H7 (cell line): ENCODE results near the gene WDR74. TPM values are rescaled to one million over a fixed set of nuclear protein-coding genes. Genes with fewer than 3 reads are reported as not detected.
"Not testable (repeated sequence)": the region's sequence is repeated elsewhere in the genome, so short reads cannot be mapped to it uniquely, and the experiment has no call there.

Experiments used
- DNase-seq: peaks from one replicate; pipeline ENCODE4 v3.0.0; 2012
- H3K27me3 ChIP-seq: 2 replicates; pipeline ENCODE4 v1.6.0; 2011; ENCODE audit warnings: mild to moderate bottlenecking, low read length; ENCODE audit not compliant: control insufficient read depth, insufficient read depth
- H3K36me3 ChIP-seq: replicated peaks from 2 replicates; pipeline ENCODE4 v1.5.1; 2011; ENCODE audit warnings: low read length; ENCODE audit not compliant: control insufficient read depth, insufficient read depth
- H3K4me3 ChIP-seq: 2 replicates; pipeline ENCODE4 v1.5.1; 2011; ENCODE audit warnings: low read depth, mild to moderate bottlenecking, control low read depth, low read length, moderate library complexity; ENCODE audit not compliant: insufficient read depth
- total RNA-seq: library from RNA; depleted of rRNA; stranded (reverse); fragments of >200 nt; shearing (Covaris generic); gene quantifications from 2 replicates; pipeline ENCODE4 v1.2.3, GENCODE V29; 2014

Gene WDR74
- total RNA-seq, 1 experiment from 2014 or later: 153 TPM

- H3K4me3 ChIP-seq: peak overlapping the region; percentile 93
- not testable (repeated sequence) for H3K36me3 ChIP-seq, H3K27me3 ChIP-seq
- DNase-seq: peak; percentile 66
Measured at GRCh38 chr11:62840721-62841360, 1.5 kb upstream of the WDR74 start.

DNA sequence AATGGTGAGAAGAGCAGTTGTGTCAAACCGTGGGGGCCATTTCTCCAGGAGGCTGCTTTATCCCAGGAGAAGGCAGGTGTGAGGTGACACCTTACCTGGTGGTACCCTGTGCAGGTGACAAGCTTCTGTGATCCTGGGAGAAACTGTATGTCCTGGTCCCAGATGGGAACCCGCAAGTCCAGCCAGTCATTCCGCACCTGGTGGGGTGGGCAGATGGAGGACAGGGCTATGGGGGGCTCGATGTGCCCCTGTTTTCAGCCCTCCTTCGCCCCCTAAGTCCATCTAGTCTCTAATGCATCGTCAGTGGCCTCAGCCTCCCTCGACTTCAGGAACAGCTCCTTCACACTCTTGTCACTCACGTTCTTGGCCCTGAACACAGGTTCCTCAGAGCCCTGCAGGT is 4.1 kb downstream of the WDR74 start:
- H3K36me3 ChIP-seq: peaks cover 33% of the 10 kb centered on the region
- H3K27me3 ChIP-seq: no peaks in the 10 kb centered on the region
- DNase-seq: no peak
- no peak overlapping the region for H3K4me3 ChIP-seq

DNA sequence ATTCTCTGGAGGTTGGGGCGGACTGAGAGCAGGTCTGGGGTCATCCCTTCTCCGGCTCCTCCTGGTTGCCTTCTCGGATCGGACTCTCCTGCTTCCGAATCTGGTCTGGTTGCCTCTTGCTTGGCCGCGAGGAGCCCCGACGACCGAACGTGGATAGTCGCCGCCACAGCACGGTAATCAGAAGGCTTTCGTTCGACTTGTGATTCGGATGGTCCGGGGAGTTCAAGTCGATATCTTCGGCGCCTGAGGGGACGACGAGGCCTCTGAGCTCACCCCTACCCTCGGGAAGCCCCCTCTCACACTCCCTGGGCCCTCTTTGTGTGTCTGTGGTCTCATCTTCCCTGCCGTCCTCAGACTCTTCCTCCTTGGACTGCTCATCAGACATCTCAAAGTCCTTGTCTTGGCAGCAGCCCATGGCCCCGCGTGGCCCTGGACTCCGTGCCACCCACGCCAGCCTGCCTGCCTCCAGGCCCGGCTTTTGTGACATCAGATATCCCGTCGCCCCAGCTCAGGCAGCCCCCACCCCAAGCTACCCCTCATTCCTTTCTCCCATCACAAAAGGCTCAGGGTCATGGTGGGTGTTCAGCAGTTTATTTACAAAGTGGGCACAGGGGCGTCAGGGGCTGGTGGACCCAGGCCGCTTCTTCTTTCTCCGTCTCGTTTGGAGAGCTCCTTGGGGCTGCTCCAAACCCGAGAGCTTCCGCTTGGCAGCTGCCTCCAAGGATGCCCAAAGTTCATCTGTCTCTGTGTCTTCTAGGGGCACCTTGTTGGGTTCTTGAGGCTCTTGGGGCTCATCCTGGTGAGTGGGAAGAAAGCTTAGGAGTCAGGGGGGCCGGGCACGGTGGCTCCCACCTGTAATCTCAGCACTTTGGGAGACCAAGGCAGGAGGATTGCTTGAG is 6.8 kb downstream of the WDR74 start, which contains the start of gene TEX54:
Gene TEX54 (minus strand): TSS at position 506 of the 899 bp plus-strand sequence.
- no peak for DNase-seq
- H3K36me3 ChIP-seq: peaks cover 33% of the 10 kb centered on the region
- H3K4me3 ChIP-seq: peak within 1 kb of the TSS; percentile 87
- H3K27me3 ChIP-seq: no peaks in the 10 kb centered on the region

- no peaks in the 10 kb centered on the region for H3K27me3 ChIP-seq
- peak within 1 kb of the TSS; percentile 87 for H3K4me3 ChIP-seq
- DNase-seq: peak; percentile 98
- H3K36me3 ChIP-seq: peaks cover 38% of the 10 kb centered on the region
Measured at GRCh38 chr11:62831520-62832335, 7.7 kb downstream of the WDR74 start, which contains the start of gene STX5. TSS of gene STX5 (minus strand) at chr11:62832051. CDS start at chr11:62831243, 808 bp downstream.

DNA sequence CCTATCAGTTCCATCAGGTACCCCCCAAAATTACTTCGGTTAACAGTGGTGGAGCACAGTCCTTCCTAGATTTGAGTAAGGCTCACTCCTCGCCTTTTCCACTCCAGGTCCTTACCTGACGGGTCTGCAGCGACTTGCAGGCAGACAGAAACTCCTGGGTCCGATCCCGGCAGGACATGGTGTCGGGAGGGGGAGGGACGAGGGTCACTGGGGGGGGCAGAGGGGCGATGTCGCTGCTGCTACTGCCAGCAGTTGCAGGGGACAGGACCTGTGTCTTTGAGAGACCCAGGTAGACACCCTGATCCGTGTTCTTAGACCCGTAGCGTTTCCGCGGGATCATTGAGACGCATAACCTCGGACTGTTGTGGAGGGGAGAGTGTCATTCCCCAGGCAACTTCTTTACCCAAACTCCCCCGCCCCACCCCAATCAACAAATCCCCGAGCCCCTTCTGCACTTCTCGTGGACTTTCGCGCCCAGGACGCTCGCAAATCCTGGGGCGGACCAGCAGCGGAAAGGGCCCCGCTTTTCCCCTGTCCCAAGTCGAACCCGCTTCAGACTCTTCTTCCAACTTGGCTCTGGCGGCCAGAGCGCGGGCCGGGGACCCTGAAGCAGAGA is 8.4 kb downstream of the WDR74 start:
- Histone ChIP-seq H3K27me3 (no peaks in the 10 kb centered on the region), H3K4me3 (peak overlapping the region; percentile 87), H3K36me3 (peaks cover 34% of the 10 kb centered on the region)
- DNase-seq: peak; percentile 82

DNA sequence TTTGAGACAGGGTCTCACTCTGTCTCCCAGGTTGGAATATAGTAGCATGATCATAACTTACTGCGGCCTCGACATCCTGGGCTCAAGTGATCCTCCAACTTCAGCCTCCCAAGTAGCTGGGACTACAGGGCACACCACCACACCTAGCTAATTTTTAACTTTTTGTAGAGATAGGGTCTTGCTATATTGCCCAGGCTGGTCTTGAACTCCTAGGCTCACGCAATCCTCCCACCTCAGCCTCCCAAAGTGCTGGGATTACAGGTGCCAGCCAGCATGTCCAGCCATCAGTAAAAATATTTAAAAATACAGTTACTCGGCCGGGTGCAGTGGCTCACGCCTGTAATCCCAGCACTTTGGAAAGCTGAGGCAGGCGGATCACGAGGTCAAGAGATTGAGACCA is 11.3 kb downstream of the WDR74 start:
- not testable (repeated sequence) for H3K4me3 ChIP-seq, H3K27me3 ChIP-seq, DNase-seq
- H3K36me3 ChIP-seq: peaks cover 29% of the 10 kb centered on the region

GRCh38 chr11:62823677-62824076 is 15.7 kb downstream of the WDR74 start:
- no peaks in the 10 kb centered on the region for H3K27me3 ChIP-seq
- DNase-seq: no peak
- H3K36me3 ChIP-seq: peaks cover 36% of the 10 kb centered on the region
- H3K4me3 ChIP-seq: no peak overlapping the region

GRCh38 chr11:62817129-62817528 is 22.3 kb downstream of the WDR74 start:
- DNase-seq: no peak

DNA sequence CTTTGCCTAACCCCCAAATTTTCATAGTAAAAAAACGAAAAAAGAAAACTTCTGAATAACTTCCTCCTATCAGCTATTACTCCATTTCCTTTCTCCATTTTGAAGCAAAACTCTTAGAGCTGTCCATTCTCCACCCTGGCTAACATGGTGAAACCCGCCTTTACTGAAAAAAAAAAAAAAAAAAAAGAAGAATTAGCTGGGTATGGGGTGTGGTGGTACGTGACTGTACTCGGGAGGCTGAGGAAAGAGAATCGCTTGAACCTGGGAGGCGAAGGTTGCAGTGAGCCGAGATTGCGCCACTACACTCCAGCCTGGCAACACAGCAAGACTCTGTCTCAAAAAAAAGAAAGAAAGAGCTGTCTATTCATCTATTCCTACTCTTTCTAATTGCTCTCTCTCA is 22.8 kb downstream of the WDR74 start:
- no peak for DNase-seq
- no peaks in the 10 kb centered on the region for H3K27me3 ChIP-seq
- no peak overlapping the region for H3K4me3 ChIP-seq
- H3K36me3 ChIP-seq: peaks cover 4% of the 10 kb centered on the region; the same call in 1 of the 2 replicates

More at GRCh38 chr11:62817129-62817528, 22.3 kb downstream of the WDR74 start:
- peaks cover 4% of the 10 kb centered on the region; the same call in 1 of the 2 replicates for H3K36me3 ChIP-seq
- H3K4me3 ChIP-seq: no peak overlapping the region
- no peaks in the 10 kb centered on the region for H3K27me3 ChIP-seq

DNA sequence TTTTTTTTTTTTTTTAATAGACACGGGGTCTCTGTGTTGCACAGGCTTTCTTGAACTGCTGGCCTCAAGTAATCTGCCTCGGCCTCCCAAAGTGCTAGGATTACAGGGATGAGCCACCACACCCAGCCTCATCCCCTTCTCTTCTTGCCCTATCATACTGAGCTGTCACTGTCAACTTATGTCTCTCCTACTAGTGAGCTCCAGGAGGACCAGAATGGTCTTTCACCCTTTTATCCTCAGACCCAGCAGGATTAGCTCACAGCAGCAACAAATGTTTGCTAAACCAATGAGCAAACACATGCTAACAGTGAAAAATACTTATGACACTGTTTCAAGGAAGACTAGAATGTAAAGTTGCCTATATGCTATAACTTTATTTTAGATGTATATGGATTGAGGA is 27.7 kb downstream of the WDR74 start:
- DNase-seq: no peak
- Histone ChIP-seq H3K27me3 (no peaks in the 10 kb centered on the region), H3K4me3 (no peak overlapping the region), H3K36me3 (no peaks in the 10 kb centered on the region)

GRCh38 chr11:62810748-62811147 is 28.6 kb downstream of the WDR74 start:
- H3K36me3 ChIP-seq: no peaks in the 10 kb centered on the region
- H3K27me3 ChIP-seq: no peaks in the 10 kb centered on the region
- no peak overlapping the region for H3K4me3 ChIP-seq
- no peak for DNase-seq

DNA sequence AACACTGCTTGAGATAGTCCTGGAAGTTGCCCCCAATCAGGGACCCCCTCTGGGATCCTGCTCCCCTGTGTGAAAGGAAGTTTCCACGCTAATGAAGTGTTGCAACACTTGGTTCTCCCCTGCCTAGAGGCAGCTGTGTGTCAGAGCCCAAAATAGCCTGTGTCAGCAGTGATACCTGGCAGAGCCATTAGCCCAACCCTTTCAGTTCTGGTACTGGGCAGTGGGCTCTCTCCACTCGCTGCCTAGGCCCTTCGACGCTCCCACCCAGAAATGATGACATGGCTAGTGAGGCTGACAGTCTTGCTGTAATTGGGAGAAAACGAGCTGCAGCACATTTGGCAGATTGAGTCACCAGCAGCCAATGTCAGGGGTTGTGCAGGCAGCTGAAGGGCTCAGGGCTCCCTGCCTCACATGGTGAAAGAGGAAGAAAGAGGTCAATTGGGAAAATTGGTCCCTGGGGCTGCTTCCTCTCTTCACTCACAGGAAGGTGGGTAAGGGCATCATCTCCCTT is 32.7 kb downstream of the WDR74 start:
- H3K27me3 ChIP-seq: no peaks in the 10 kb centered on the region
- peaks cover 11% of the 10 kb centered on the region for H3K36me3 ChIP-seq
- DNase-seq: no peak
- no peak overlapping the region for H3K4me3 ChIP-seq

- peak overlapping the region; percentile 78 for H3K4me3 ChIP-seq
- DNase-seq: peak; percentile 54
- H3K27me3 ChIP-seq: no peaks in the 10 kb centered on the region
- peaks cover 17% of the 10 kb centered on the region for H3K36me3 ChIP-seq
Measured at GRCh38 chr11:62805961-62806441, 33.4 kb downstream of the WDR74 start.
